K562 (cell line): ENCODE data around the gene TBC1D1. TPM values are rescaled to one million over a fixed set of nuclear protein-coding genes. Genes with fewer than 3 reads are reported as not detected.

Experiments used
- ATAC-seq: fragments of 200-7000 bp; cut with Tn5 transposase; 3 replicates; pipeline ENCODE4 v1.9.1; 2020; ENCODE audit warnings: moderate library complexity
- BruUV-seq: library from RNA; stranded (reverse); fragments of 400-500 nt; replicated peaks from 2 replicates; lab custom pipeline; 2021; lab: Mats Ljungman, UMichigan
- CTCF ChIA-PET: fragments of 300-600 bp; formaldehyde crosslinking; extraction: SDS; loops from one replicate; lab custom pipeline; 2021; ENCODE audit warnings: low intra/inter-chr PET ratio; lab: Yijun Ruan, JAX
- POLR2A ChIA-PET: fragments of 300-600, 350-650 bp; sonication (Branson Sonifier 250); formaldehyde crosslinking; extraction: SDS; loops from one replicate; lab custom pipeline; 2021; ENCODE audit warnings: antibody characterized with exemption, inconsistent platforms; lab: Yijun Ruan, JAX
- DNase-seq, 4 experiments: peaks; one replicate each; pipeline versions ENCODE4 v3.0.0 to v3.0.0-alpha.2; 2011 to 2018; ENCODE audit warnings: low spot score in 3 of 4, mixed read lengths in 3 of 4; ENCODE audit errors: extremely low read depth in 1 of 4
- FAIRE-seq: peaks from 2 replicates; lab custom pipeline; 2011; peaks lifted over from hg19 to GRCh38; lab: Jason Lieb, UNC
- H2AFZ ChIP-seq: 2 replicates; pipeline ENCODE4 v1.6.0; 2011; ENCODE audit warnings: low read depth, low read length, control low read depth, inconsistent platforms
- H3K27ac ChIP-seq: fragments of 200-600 bp; 3 replicates; pipeline ENCODE4 v1.8.0; 2011; ENCODE audit warnings: low read depth, mild to moderate bottlenecking, control low read depth, inconsistent platforms, low read length, moderate library complexity, mixed read lengths; ENCODE audit errors: extremely low read depth
- H3K27me3 ChIP-seq, 2 experiments: fragments of 300-600 bp in 1 of 2; 2 replicates in 1 of 2; 3 replicates in 1 of 2; pipeline versions ENCODE4 v1.6.0 to v1.8.0; 2011; ENCODE audit warnings: inconsistent platforms in 2 of 2, low read length in 2 of 2, mild to moderate bottlenecking in 1 of 2, mixed read lengths in 1 of 2, moderate library complexity in 1 of 2; ENCODE audit not compliant: control insufficient read depth in 2 of 2, insufficient read depth in 2 of 2
- H3K36me3 ChIP-seq: fragments of 300-600 bp; 3 replicates; pipeline ENCODE4 v1.8.0; 2011; ENCODE audit warnings: mild to moderate bottlenecking, low read length, inconsistent platforms; ENCODE audit not compliant: control insufficient read depth, insufficient read depth
- H3K4me1 ChIP-seq, 2 experiments: fragments of 200-600 bp in 1 of 2; replicated peaks in 1 of 2; 2 replicates in 1 of 2; 3 replicates in 1 of 2; pipeline versions ENCODE4 v1.5.1 to v1.8.0; 2011; ENCODE audit warnings: inconsistent platforms in 2 of 2, low read length in 2 of 2, mild to moderate bottlenecking in 1 of 2, mixed read lengths in 1 of 2, moderate library complexity in 1 of 2; ENCODE audit not compliant: control insufficient read depth in 2 of 2, insufficient read depth in 2 of 2
- H3K4me2 ChIP-seq: 2 replicates; pipeline ENCODE4 v1.6.1; 2011; ENCODE audit warnings: low read length, control low read depth, inconsistent platforms, mixed read lengths; ENCODE audit not compliant: insufficient read depth
- H3K4me3 ChIP-seq: fragments of 200-600 bp; sonication (generic), shearing (Covaris generic); 2 replicates; pipeline ENCODE4 v1.5.1; 2016; ENCODE audit warnings: control low read depth, inconsistent platforms
- H3K79me2 ChIP-seq: fragments of 200-600 bp; 3 replicates; pipeline ENCODE4 v1.8.0; 2011; ENCODE audit warnings: low read length, inconsistent platforms; ENCODE audit not compliant: control insufficient read depth, insufficient read depth
- H3K9ac ChIP-seq, 2 experiments: 2 replicates each; pipeline versions ENCODE4 v1.6.0 to v1.6.1; 2011; ENCODE audit warnings: low read depth in 2 of 2, low read length in 2 of 2, control low read depth in 1 of 2, inconsistent platforms in 1 of 2, mild to moderate bottlenecking in 1 of 2, mixed read lengths in 1 of 2; ENCODE audit not compliant: insufficient read depth in 1 of 2
- H3K9me1 ChIP-seq: one replicate; pipeline ENCODE4 v1.6.0; 2011; ENCODE audit warnings: inconsistent platforms, mild to moderate bottlenecking, low read length, moderate library complexity; ENCODE audit not compliant: control insufficient read depth, insufficient read depth
- H3K9me3 ChIP-seq: replicated peaks from 2 replicates; pipeline ENCODE4 v1.5.1; 2011; ENCODE audit warnings: low read depth, low read length, inconsistent platforms; ENCODE audit not compliant: control insufficient read depth, insufficient read depth
- H4K20me1 ChIP-seq: replicated peaks from 2 replicates; pipeline ENCODE4 v1.6.1; 2011; ENCODE audit warnings: low read length, inconsistent platforms, mixed read lengths; ENCODE audit not compliant: control insufficient read depth, insufficient read depth
- ARID4B ChIP-seq: sonication (generic); formaldehyde crosslinking; IDR thresholded peaks from 2 replicates; pipeline ENCODE4 v1.8.0; 2022; ENCODE audit warnings: mild to moderate bottlenecking, missing genetic modification reagents
- BRCA1 ChIP-seq, 2 experiments: fragments of 450-650 bp in 1 of 2; sonication (generic) in 1 of 2; formaldehyde crosslinking in 1 of 2; IDR thresholded peaks; 2 replicates each; pipeline versions ENCODE4 v1.5.0 to v1.6.1; 2017 to 2020; ENCODE audit warnings: mild to moderate bottlenecking in 1 of 2, missing genetic modification reagents in 1 of 2
- TRIM25 ChIP-seq: fragments of 450-650 bp; IDR thresholded peaks from 2 replicates; pipeline ENCODE4 v1.7.0; 2016; ENCODE audit warnings: borderline replicate concordance
- ZNF165 ChIP-seq: fragments of 250-450 bp; sonication (Bioruptor Pico); IDR thresholded peaks from 2 replicates; pipeline ENCODE4 v1.4.0; 2020; ENCODE audit warnings: borderline replicate concordance
- WGBS: fragments of 100-300 bp; shearing (Covaris generic); methylation state at CpG from one replicate; pipeline ENCODE4 v1.1.6; 2016; ENCODE audit warnings: low coverage, mixed read lengths; ENCODE audit not compliant: insufficient coverage; ENCODE audit errors: missing lambda C conversion rate; 5-methylcytosine and 5-hydroxymethylcytosine counted together
- in situ Hi-C: fragments of 300-500 bp; cut with MboI; formaldehyde crosslinking; loops from 4 replicates; pipeline ENCODE4 v1.15.0; 2018; ENCODE audit warnings: inconsistent platforms, mixed read lengths
- intact Hi-C: fragments of 100-400 bp; cut with micrococcal nuclease; formaldehyde crosslinking; loops from 2 replicates; pipeline ENCODE4 v1.14.2; 2022
- polyA plus RNA-seq, 8 experiments: library from polyadenylated mRNA; depleted of rRNA in 4 of 8; stranded (reverse) in 5 of 8; unstranded in 3 of 8; fragments of >200 nt; fragmentation: Nextera tagmentation in 2 of 8; fragmentation: Illumina TruSeq in 1 of 8; extraction: Ambion mirVana in 2 of 8; extraction: Trizol in 1 of 8; gene quantifications; 2 replicates each; pipeline versions ENCODE4 v1.2.1 to v1.2.3, GENCODE V29; 2011 to 2014; ENCODE audit warnings: inconsistent platforms in 1 of 8, missing spikeins in 1 of 8
- total RNA-seq, 7 experiments: library from RNA; depleted of rRNA in 6 of 7; stranded (reverse); fragments of >200 nt in 6 of 7; fragmentation: Illumina TruSeq in 2 of 7; extraction: Trizol in 2 of 7; gene quantifications; 2 replicates each; pipeline versions ENCODE4 v1.2.1 to v1.2.3, GENCODE V29; 2011 to 2021; ENCODE audit warnings: low replicate concordance in 1 of 7

The TBC1D1 gene
- total and polyA plus RNA-seq, 9 of the 15 experiments (the other 6 are each of a cell fraction or from before 2014, with no cell fraction given) = 0.59 to 14.2 (median 8.8) TPM

GRCh38 chr4:38115601-38116000, 224.7 kb downstream of the TBC1D1 start:
- Histone ChIP-seq H3K9ac (no peak overlapping the region), H3K4me2 (no peak overlapping the region), H3K9me1 (no peaks in the 10 kb centered on the region), H3K9me3 (no peaks in the 10 kb centered on the region), H3K4me3 (no peak overlapping the region), H2AFZ (no peak overlapping the region), H4K20me1 (0 out of 2 replicates have a peak, but pooled peaks cover 2% of the 10 kb centered on the region), H3K27ac (no peak overlapping the region), H3K27me3 (peaks cover 3 to 14% of the 10 kb centered on the region in 2 experiments; a peak in 3 of 5 replicates), H3K79me2 (no peaks in the 10 kb centered on the region), H3K36me3 (no peaks in the 10 kb centered on the region), H3K4me1 (no peaks in the 10 kb centered on the region)
- in situ Hi-C loops = no loop called here
- POLR2A ChIA-PET = interaction anchor here (1.2 kb wide), 1 partner anchor 12 kb away, joined by 3 read pairs; no protein-coding TSS in a partner anchor
- TF ChIP-seq ZNF165 (CRISPR knock-in tag) (no peak), BRCA1 (IDR thresholded peaks at IDR 0.05) (no peak), BRCA1 (CRISPR knock-in tag; IDR thresholded peaks at IDR 0.05) (no peak), TRIM25 (no peak), ARID4B (CRISPR knock-in tag) (no peak)
- CTCF ChIA-PET = no interaction called here
- ATAC-seq (no peak), FAIRE-seq (no peak), DNase-seq (no peak)
- intact Hi-C loops = no loop called here
- no TSS peak for BruUV-seq
- 49% methylated on average over 5 of the region's 5 CpGs for WGBS
